ENCODE data around the gene ANKRD60. TPM values are rescaled to one million over a fixed set of nuclear protein-coding genes. Genes with fewer than 3 reads are reported as not detected.

The ANKRD60 gene
- total RNA-seq, 2 donors from 2014 or later: not detected

DNA sequence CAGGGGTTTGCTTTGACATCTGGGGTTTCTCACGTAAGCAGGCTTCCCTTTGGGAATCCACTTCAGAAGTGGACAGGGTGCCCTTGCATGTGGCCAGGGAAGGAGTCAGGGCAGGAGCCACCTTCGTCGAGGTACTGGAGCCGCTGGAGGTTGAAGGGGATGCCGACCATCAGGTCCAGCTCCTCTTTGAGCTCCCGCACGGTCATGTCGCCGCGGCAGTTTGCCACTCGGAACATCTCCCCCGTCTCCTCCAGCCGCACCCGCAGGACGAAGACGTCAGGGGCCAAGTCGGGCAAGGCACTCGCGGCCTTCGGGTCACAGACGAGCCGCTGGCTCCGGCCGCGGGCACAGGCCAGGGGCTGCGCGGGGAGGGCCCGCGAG, 360 bp downstream of the ANKRD60 start:
- intact Hi-C loops (cut with DNase I): loop anchor here in 1 of 2 donors (10.0 kb wide), 1 partner anchor 63 kb away; no protein-coding TSS in a partner anchor

DNA sequence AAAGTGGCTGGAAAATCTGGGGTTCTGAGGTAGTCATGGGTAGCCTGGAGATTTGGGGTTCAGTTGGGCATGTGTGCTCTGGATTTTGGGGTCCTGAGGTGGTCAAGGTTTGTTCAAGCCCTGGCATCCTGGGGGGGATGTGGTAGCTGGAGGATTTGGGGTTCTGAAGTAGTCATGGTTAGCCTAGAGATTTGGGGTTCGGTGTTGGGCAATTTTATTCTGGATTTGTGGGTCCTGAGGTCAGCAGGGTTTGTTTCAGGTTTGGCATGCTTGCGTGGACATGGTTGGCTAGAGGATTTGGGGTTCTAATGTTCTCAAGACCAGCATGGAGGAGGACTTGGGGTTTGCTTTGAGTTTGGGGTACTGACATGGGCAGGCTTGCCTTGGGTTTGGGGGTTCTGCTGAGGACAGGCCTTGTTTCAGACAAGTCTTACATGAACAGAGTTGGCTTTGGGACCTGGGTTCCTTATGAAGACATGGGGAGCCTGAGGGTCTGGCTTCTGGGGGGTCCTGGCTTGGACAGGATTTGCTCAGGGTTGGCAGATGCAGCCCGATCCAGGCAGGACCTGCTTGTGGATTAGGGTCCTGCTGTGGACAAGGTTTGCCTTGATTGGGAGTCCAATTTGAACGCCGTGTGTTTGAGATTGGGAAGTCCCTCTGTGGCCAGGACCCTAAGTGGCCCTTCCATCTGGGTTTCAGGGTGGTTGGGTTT, 906 bp downstream of the ANKRD60 start:
- intact Hi-C loops (cut with DNase I): loop anchor here in 1 of 2 donors (10.0 kb wide), 1 partner anchor 63 kb away; no protein-coding TSS in a partner anchor
- DNase-seq (ENCODE audit: low spot score): peak; percentile 48

More for the DNA sequence above, 360 bp downstream of the ANKRD60 start:
- peak; percentile 76 for DNase-seq (ENCODE audit: low spot score)

DNA sequence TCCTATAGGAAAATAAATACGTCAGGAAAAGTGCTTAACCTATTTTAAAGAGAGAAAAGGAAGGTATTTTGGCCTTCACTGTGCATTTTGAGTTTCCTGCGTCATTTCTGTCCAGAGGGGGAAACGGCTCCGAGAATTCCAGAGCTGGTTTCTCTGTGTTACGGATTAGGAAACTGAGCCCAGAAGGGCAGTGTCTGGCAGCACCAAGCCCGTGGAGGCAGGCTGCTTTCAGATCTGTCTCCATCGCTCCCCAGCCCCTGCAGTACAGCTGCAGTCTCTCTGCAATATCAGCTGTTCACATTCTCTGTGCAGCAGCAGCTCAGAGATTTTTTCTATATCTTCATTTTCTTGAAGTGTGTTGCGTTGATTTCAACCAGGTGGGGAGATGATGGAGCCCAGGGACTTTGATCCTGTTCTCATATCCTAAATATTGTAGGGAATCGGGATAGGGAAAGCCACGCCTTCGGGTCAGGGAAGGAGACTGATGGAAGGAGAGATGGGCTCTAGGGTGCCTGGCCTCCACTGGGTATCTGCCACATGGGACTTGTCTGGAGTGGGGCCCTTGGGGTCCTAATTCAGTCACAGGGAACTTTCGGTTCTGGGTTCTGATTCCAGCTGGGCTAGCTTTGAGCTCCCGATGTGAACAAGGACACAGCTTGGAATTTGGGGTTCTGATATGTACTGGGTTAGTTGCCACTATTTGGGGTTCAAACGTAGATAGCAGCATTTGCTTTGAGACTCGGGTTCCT, 2.8 kb downstream of the ANKRD60 start:
- DNase-seq (ENCODE audit: low spot score): peak; percentile 45
- intact Hi-C loops (cut with DNase I): loop anchor here in 1 of 2 donors (10.0 kb wide), 1 partner anchor 61 kb away; no protein-coding TSS in a partner anchor

DNA sequence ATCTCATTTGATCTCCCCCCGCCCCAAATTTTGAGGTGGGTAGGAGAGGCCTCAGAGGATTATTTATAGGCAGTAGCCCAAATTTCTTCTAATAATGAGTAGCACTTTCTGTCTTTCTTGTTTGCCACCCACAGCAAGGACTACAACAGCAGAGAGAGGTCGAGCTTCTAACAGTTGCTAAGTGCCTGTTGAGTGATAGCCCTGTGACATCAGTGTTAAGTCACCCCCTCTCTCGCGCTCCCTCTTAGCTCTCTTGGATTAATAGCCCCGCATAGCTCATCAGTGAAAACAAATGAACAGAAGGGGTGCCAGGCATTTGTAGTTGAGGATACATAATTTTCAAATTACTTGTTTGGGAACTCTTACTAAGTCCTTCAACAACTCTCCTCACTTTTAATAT, 3.5 kb downstream of the ANKRD60 start:
- intact Hi-C loops (cut with DNase I): loop anchor here in 1 of 2 donors (10.0 kb wide), 1 partner anchor 60 kb away; no protein-coding TSS in a partner anchor
- DNase-seq (ENCODE audit: low spot score): no peak

DNA sequence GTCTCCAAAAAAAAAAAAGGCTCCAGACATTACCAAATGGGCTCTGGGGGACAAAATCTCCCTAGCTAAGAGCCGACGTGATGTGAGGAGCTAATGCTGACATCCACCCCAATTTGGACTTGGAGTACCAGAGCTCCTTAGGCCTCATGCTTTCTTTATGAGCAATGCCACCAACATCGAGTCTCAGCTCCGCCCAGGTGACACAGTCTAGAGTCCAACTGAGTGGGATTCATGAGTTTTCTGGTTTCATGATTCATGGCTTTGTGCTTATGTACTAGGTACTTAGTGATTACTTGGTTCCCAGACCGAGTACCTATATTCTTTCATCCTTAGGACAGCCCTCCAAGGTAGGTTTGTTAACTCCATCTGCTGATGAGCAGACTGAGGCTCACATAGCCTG, 4.4 kb downstream of the ANKRD60 start:
- intact Hi-C loops (cut with DNase I): loop anchor here in 1 of 2 donors (10.0 kb wide), 1 partner anchor 59 kb away; no protein-coding TSS in a partner anchor
- peak; percentile 28 for DNase-seq (ENCODE audit: low spot score)

DNA sequence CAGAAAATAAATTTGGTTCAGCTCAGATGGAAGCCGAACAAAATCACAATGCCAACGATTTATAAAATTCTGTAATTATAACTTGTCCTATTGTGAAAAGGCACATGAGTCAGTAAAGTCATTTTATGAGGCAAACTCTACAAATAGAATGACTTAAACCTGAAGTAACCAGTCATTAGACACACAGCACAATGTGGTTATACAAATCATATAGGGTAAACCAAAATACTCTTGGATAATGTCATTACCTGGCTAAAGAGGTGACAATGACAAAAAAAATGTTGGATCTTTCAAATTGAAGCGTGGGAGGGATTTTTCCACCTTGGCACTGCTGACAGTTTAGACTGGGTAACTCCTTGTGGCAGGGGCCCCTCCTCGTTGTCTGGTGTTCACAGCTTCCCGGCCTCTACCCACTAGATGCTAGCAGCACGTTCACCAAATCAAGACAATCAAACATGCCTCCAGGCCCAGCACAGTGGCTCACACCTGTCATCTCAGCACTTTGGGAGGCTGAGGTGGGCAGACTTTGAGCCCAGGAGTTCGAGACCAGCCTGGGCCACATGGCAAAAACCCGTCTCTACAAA, 5.0 kb downstream of the ANKRD60 start:
- DNase-seq (ENCODE audit: low spot score): peak; percentile 45
- intact Hi-C loops (cut with DNase I): loop anchor here in 1 of 2 donors (10.0 kb wide), 1 partner anchor 59 kb away; no protein-coding TSS in a partner anchor

DNA sequence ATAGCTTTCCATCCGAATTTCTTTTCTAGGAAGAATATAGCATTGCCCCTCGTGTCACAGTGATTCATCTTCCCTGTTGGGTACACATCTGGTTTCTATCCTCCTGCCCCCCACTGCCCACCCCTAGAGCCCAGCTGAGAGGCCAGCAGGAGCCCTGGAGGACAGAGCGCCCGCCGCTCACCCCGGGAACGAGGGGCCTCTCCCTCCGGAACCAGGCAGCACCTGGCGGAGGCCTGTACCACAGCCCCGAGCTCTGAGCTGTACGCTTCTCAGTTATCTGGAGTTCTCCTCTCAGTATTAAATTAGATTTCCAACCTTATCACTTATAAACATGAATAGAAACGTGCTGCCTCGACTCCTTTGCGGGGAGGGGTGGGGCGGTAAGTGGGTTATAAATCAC, 6.0 kb downstream of the ANKRD60 start:
- intact Hi-C loops (cut with DNase I): loop anchor here in 1 of 2 donors (10.0 kb wide), 1 partner anchor 58 kb away; no protein-coding TSS in a partner anchor
- DNase-seq (ENCODE audit: low spot score): peak; percentile 65

DNA sequence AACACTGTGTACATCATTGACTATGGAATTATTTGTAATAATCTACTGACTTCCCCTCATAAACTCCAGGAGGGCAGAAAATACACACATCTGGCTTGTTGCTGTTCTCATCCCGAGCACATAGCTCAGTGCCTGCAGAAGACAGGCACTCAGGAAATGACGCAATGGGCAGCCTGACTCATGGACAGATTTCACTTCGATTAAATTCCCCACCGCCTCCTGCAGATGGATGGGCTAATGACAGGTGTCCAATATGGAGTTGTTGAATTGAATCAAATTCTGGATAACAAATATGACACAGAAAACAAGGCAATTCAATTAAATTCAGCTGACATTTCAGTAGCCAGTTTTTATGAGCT, 9.1 kb downstream of the ANKRD60 start:
- intact Hi-C loops (cut with DNase I): no loop called here
- DNase-seq (ENCODE audit: low spot score): no peak

DNA sequence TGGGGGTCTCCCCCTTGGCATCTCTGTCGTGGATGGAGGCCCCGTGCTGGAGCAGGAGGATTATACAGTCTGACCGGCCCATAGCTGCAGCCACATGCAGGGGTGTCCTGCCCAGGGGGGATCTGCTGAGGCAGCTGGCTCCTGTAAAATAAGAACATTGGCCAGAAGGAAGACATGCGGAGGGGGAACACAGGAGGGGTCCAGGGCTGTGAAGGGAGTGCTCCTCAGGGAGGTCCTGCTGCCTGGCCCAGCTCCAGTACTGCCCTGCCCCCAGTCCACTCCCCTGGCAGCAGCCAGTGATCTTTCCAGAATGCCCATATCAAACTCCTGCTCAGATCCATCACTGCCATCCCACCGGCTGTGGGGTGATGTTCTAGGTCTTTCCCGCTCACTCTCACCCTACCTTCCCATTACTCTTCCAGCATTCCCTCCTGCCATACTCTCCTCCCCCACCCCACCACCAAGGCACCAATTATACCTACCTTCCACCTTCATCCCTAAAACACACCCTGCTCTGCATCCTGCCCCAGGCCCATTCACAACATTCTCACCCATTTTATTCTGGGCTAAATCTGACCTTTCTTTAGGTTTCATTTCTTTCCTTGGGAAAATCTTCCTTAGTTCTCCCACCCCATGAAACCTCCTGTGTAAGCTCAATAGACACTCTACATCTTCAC, 9.7 kb downstream of the ANKRD60 start:
- DNase-seq (ENCODE audit: low spot score): peak; percentile 59
- intact Hi-C loops (cut with DNase I): no loop called here

DNA sequence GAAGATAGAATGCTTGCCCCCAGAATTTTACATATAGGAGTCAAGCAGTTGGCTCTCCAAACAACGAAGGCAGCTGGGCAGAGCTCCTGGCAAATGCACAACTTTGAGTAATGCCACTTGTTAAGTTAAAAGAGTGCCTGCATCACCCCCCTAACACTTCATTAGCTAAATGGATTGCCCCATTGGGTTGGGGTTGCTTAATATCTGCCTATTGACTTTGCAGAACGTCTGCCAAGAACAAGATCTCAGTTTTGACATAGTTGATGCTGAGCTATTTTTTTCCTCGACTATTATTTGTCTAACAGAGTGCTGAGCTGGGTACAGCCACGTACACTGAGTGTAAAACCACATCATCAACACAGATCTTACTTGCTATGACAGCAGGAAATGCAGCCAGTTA, 12.1 kb downstream of the ANKRD60 start:
- DNase-seq (ENCODE audit: low spot score): peak; percentile 22
- intact Hi-C loops (cut with DNase I): no loop called here

DNA sequence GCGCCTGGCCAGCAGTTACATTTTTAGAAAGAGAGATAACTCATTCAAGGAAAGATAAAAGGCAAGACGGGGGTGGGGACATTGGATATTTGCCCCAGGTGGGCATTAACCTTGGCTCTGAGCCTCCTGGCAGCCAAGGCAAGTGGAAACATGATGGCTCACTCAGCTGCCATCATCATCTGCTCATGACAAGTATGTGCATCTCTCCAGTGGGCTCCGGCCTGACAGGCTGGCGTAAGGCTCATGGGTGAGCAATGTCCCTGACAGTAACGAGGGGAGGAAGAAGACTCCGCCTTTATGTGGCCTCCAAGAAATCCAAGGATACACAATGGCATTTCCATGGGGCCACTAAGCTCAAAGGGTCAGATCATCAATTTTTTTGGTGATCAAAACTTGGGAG, 13.3 kb downstream of the ANKRD60 start:
- intact Hi-C loops (cut with DNase I): no loop called here
- peak; percentile 48 for DNase-seq (ENCODE audit: low spot score)

DNA sequence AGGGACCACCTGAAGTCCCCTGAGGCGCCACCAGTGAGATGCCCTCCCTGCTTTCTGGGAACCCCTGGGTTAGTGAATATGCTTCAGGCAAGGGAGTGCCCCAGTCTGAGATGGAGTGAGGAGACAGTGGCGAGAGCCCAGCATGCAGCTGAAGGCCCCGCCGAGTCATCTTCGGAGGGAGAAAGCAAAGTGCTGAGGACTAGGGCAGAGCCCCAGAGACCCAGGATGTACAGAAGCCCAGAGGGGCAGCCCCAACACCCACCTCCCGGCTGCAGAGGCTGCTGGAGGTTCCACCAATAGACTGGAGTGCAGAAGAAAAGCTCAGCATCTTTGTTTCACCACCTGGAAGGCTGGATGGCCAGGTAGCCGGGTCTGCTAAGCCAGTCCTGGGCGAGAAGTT, 14.1 kb downstream of the ANKRD60 start:
- intact Hi-C loops (cut with DNase I): loop anchor here in 1 of 2 donors (5.0 kb wide), 1 partner anchor 702 kb away; no protein-coding TSS in a partner anchor
- DNase-seq (ENCODE audit: low spot score): peak; percentile 43

DNA sequence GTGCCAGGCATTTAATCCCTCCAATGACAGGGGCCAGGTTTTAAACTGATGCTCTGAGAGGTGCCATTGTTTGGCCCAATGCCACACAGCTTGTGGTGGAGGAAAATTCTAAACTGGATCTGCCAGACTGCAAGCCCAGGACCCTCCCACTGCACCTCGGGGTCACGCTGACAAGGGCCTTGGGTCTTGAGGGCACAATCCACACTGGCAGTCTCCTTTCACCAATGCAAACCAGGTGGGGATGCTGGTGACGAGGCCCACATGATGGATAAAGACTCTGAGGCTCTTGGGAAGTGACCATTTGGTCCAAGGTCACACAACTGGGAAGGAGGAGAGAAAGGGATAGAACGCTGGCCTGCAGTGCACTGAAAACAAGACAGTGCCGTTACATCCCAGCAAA, 14.7 kb downstream of the ANKRD60 start:
- intact Hi-C loops (cut with DNase I): loop anchor here in 1 of 2 donors (5.0 kb wide), 1 partner anchor 701 kb away; no protein-coding TSS in a partner anchor
- DNase-seq (ENCODE audit: low spot score): peak; percentile 45

DNA sequence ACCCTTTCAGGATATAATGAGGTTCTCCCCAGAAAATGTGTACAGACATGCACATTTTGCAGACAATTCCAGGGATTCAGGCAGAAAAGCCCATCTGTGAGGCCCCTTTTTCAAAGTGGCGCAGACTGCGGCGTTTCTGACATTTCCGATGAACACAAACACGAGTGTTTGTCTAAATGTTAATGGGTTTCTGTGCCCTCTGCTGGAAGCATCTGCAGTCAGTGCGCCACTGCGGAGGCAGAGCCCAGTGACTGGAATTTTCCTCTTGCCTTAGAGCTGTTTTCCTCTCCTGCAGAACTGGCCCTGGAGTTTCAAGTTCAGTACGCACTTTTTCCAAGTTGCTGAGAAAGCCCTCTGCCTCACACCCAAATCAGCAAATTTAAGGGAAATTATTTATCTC, 15.3 kb downstream of the ANKRD60 start:
- peak; percentile 62 for DNase-seq (ENCODE audit: low spot score)
- intact Hi-C loops (cut with DNase I): loop anchor here in 1 of 2 donors (5.0 kb wide), 1 partner anchor 701 kb away; no protein-coding TSS in a partner anchor

DNA sequence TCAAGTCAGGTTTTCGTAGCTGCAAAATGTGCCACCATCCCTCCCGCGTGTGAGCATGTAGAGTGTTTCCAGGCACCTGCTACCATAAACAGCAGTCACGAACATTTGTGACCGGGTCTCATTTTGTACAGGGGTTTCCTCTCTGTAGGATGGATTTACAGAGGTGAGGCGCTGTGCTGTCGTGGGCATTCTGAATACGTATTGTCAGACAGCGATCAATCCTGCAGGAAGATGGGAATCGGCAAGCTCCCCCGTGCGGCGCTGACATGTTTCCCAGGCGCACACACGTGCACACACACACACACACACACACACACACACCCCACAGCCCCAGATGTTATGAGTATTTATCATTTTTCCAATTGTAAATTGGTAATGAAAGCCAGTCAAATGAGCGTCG, 15.8 kb downstream of the ANKRD60 start:
- DNase-seq (ENCODE audit: low spot score): no peak
- intact Hi-C loops (cut with DNase I): loop anchor here in 1 of 2 donors (5.0 kb wide), 1 partner anchor 700 kb away; no protein-coding TSS in a partner anchor

DNA sequence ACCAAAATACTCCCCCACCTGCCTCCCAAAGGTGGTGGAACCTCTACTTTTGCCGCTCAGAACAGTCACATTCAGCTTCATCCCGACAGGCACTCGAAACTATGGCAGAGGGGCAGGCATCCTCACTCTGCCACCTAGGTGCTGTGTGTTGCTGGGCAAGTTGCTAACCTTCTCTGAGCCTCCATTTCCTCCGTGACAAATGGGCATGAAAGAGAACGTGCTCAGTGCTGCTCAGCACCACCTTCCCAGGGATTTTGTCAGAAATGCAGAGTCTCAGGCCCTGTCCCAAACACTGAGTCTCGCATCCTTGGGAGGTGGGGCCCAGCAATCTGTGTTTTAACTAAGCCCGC, 18.1 kb downstream of the ANKRD60 start:
- no peak for DNase-seq (ENCODE audit: low spot score)

DNA sequence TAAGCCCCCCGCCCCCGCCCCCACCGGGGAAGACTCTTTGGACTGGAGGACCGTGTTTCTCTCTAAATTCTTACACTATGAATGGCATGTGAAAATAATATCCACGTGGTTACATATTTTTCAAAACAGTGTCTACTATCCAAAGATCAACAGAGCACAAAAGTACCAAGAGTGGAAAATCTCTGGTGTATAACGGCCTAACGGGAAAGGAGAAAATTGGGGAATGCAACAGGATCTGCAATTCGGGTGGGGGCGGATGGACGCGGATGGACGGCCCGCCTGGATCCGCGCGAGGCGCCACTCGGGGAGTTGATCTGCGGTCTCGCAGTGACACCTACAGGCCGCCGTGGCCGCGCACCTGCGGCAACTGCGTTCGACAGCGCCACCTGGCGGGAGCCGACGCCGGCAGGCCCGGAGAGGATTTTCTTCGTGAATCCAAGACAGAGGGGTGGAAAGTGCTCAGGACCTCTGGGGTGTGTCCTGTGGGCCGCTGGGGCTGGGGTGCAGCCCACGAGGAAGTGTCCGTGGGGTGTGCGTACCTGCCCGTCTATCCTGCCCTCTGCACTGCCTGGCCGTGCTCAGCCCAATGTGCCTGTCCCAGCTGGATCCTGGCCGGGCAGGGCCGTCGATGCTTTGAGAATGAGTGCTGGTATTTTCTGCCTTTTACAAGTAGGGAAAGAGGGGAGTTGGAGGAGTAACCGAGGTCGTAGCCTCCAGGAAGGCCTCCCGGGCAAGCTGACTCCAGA, 18.6 kb downstream of the ANKRD60 start:
- intact Hi-C loops (cut with DNase I): loop anchor here (1.0 to 10.0 kb wide), 4 partner anchors 614 to 835 kb away; no protein-coding TSS in a partner anchor
- DNase-seq (ENCODE audit: low spot score): peak; percentile 96

More for the DNA sequence above, 18.1 kb downstream of the ANKRD60 start:
- intact Hi-C loops (cut with DNase I): loop anchor here in 1 of 2 donors (5.0 kb wide), 1 partner anchor 698 kb away; no protein-coding TSS in a partner anchor

DNA sequence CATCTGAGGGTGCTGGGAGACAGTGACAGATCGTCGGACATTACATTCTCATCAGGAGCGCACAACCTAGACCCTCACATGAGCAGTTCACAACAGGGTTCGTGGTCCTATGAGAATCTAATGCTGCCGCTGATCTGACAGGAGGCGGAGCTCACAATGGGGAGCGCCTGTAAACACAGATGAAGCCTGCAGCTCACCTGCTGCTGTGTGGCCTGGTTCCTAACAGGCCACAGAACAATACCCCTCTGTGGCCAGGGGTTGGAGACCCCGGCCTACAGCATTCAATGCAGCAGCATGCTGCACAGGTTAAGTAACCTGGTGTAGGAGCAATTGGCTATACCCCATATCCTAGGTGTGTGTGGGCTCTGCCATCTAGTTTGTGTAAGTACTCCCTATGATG, 19.5 kb downstream of the ANKRD60 start:
- intact Hi-C loops (cut with DNase I): loop anchor here in 1 of 2 donors (1.0 to 10.0 kb wide), 3 partner anchors 613 to 834 kb away; no protein-coding TSS in a partner anchor
- no peak for DNase-seq (ENCODE audit: low spot score)

Data from posterior vena cava (tissue), 2 donors.